GM18498 (cell line): Measurements from ENCODE around the gene NR4A3.

Experiments
- ATAC-seq: cut with Tn5 transposase; IDR thresholded peaks from one replicate; pipeline ENCODE4 v1.9.1; 2021; ENCODE audit warnings: mild to moderate bottlenecking, moderate library complexity; ENCODE audit not compliant: unreplicated experiment

NR4A3 gene

GRCh38 chr9:99813739-99814138, 7.9 kb upstream of the NR4A3 start:
- no peak for ATAC-seq

- no peak for ATAC-seq
These were observed 7.3 kb upstream of the NR4A3 start for GRCh38 chr9:99814359-99814758.

GRCh38 chr9:99816392-99816791, 5.3 kb upstream of the NR4A3 start:
- ATAC-seq: no peak

- no peak for ATAC-seq
These were observed 3.2 kb upstream of the NR4A3 start for GRCh38 chr9:99818500-99818899.

GRCh38 chr9:99819123-99819855, 2.4 kb upstream of the NR4A3 start:
- peak; percentile 66 for ATAC-seq

GRCh38 chr9:99819856-99820684, 1.6 kb upstream of the NR4A3 start:
- peak; percentile 51 for ATAC-seq

- ATAC-seq: no peak
These were observed 845 bp upstream of the NR4A3 start for GRCh38 chr9:99820685-99821395.

- no peak for ATAC-seq
These were observed 572 bp downstream of the NR4A3 start for GRCh38 chr9:99822109-99822805.

- ATAC-seq: no peak
These were observed 1.3 kb downstream of the NR4A3 start for GRCh38 chr9:99822806-99823591.

- no peak for ATAC-seq
These were observed 2.1 kb downstream of the NR4A3 start for GRCh38 chr9:99823681-99824377.

GRCh38 chr9:99824378-99825171, 2.9 kb downstream of the NR4A3 start:
- ATAC-seq: no peak

- ATAC-seq: no peak
These were observed 3.7 kb downstream of the NR4A3 start for GRCh38 chr9:99825172-99826046.

GRCh38 chr9:99826579-99826978, 4.9 kb downstream of the NR4A3 start:
- no peak for ATAC-seq

GRCh38 chr9:99827244-99827643, 5.6 kb downstream of the NR4A3 start:
- no peak for ATAC-seq

- ATAC-seq: no peak
These were observed 6.3 kb downstream of the NR4A3 start for GRCh38 chr9:99828054-99828416.

GRCh38 chr9:99828417-99829176, 6.9 kb downstream of the NR4A3 start:
- no peak for ATAC-seq

- ATAC-seq: no peak
These were observed 10.3 kb downstream of the NR4A3 start for GRCh38 chr9:99831857-99832557.
